ENCODE data around the gene MFF.

Gene MFF

DNA sequence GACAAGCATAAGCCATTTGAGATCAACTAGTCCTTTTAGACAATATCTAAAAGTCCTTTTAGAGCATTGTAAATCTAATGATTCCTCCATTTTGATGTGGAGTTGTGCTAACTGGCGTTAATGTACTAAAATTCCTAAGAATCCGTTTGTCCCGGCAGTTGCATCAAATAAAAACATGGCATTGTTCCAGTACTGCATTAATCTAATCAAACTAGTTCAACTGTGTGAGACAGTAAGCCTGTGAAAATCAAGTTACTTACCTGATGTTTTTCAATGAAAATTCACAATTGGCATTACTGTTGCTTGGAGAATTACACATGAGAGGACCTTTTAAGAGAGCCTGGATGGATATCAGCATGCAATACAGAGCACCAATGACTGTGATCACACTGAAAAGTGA is 40.8 kb downstream of the MFF start:
- TF ChIP-seq, protein P1, sequence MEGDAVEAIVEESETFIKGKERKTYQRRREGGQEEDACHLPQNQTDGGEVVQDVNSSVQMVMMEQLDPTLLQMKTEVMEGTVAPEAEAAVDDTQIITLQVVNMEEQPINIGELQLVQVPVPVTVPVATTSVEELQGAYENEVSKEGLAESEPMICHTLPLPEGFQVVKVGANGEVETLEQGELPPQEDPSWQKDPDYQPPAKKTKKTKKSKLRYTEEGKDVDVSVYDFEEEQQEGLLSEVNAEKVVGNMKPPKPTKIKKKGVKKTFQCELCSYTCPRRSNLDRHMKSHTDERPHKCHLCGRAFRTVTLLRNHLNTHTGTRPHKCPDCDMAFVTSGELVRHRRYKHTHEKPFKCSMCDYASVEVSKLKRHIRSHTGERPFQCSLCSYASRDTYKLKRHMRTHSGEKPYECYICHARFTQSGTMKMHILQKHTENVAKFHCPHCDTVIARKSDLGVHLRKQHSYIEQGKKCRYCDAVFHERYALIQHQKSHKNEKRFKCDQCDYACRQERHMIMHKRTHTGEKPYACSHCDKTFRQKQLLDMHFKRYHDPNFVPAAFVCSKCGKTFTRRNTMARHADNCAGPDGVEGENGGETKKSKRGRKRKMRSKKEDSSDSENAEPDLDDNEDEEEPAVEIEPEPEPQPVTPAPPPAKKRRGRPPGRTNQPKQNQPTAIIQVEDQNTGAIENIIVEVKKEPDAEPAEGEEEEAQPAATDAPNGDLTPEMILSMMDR (IDR thresholded peaks at IDR 0.05; ENCODE audit: borderline replicate concordance, insufficient read depth, low read depth, low read length) = no peak
- H3K4me3 ChIP-seq (ENCODE audit: low read depth, low read length) = no peak overlapping the region

DNA sequence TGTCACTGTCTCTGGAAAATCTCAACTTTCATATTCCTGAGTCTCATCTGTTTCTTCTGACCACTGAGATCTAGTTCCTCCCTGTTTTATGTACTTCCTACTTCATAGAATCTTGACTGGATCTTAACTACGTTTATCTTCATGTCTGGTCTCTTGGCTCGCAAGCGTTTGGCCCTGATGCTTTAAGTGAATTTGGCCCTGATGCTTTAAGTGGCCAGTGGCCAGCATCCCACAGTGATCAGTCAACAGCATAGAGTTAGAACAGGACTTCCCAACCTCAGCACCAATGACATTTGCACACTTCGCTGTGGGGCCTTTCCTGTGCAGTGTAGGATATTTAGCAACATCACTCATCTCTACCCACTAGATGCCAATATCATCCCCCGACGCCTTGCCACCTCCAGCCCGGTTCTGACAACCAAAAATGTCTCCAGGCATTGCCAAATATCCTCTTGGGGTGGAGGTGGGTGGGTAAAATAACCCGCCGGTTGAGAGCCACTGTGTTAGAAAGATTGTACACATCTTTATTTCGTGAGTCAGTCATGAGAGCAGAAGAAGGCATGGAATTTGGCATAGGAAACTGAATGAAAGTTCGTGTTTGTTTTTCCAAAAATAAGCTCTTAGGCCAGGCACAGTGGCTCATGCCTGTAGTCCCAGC is 41.8 kb downstream of the MFF start:
- no peak overlapping the region for H3K4me3 ChIP-seq (ENCODE audit: low read depth, low read length)
- TF ChIP-seq, protein P1 (IDR thresholded peaks at IDR 0.05; ENCODE audit: borderline replicate concordance, insufficient read depth, low read depth, low read length) = no peak

DNA sequence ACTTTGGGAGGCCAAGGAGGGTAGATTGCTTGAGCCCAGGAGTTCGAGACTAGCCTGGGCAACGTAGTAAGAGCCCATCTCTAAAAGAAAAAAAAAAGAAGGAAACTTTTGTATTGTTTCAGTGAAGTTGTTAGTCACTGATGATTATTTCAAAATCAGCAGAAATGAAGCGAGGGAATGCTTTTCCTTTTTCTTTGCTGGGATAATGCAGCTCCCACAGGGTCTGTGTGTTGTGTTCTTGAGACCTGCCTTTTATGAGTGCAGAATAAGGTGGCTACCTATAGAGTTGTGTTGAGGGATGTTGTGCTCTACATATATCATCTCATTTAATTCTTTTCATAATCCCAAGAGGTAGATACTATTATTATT is 42.4 kb downstream of the MFF start:
- TF ChIP-seq, protein P1 (IDR thresholded peaks at IDR 0.05; ENCODE audit: borderline replicate concordance, insufficient read depth, low read depth, low read length) = no peak
- H3K4me3 ChIP-seq (ENCODE audit: low read depth, low read length) = no peak overlapping the region

DNA sequence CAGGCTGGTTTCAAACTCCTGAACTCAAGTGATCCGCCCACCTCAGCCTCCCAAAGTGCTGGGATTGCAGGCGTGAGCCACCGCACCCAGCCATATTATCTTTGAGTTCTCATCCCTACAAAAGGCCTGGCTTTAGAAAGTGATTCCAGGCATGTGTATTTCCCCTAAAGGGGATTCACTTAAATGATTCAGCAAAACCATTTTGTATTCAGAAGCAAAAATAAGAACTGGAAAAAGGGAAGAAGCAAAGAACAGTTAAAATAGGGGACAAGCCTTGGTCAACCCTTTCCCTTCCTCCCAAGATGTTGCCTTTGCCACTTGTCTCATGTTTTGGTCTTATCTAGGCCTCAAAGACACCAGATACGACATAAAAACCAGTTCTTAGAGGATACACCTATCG is 43.5 kb downstream of the MFF start:
- no peak overlapping the region for H3K4me3 ChIP-seq (ENCODE audit: low read depth, low read length)
- TF ChIP-seq, protein P1 (IDR thresholded peaks at IDR 0.05; ENCODE audit: borderline replicate concordance, insufficient read depth, low read depth, low read length) = no peak

DNA sequence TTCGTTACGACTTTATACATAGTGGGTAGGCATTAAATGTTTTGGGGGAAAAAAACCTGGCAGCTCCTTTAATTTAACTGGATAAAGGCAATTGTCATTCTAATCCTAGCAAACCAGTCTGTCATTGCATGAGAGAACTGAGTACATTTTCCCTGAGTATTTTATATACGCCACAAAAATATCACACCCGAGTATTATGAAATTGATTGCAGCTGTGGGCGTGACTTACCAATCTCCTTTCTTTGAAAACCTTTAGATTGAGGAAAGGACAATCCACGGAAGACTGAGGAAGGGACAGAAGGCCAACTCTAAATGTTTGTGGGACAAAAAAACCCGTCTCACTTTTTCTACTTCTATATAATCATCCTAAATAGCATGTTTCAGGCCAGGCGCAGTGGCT is 45.0 kb downstream of the MFF start:
- TF ChIP-seq, protein P1 (IDR thresholded peaks at IDR 0.05; ENCODE audit: borderline replicate concordance, insufficient read depth, low read depth, low read length) = no peak
- H3K4me3 ChIP-seq (ENCODE audit: low read depth, low read length) = no peak overlapping the region

DNA sequence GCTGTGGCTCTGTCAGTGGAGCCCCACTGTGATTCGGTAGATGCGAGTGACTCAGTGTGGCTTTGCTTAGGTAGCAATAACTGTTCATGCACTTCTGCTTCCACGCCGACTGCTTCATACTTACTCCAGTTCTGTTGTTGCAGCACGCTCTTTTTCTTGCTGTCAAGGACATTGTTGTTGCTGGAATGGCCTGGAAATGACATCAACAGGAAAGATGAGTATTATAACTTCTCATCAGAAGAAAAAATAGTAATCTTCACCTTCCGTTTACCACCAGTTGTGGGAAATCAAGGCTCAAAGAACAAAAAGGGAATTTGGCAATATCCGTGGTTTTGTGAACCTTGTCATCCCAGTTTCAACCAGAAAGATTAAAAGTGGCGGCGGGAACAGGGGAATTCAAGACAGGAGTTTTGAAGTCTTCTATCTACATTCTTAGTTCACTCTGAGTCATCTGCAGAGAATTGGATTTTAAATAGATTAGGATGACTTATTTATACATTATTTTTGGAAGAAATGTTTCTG is 45.8 kb downstream of the MFF start:
- TF ChIP-seq, protein P1 (IDR thresholded peaks at IDR 0.05; ENCODE audit: borderline replicate concordance, insufficient read depth, low read depth, low read length) = no peak
- no peak overlapping the region for H3K4me3 ChIP-seq (ENCODE audit: low read depth, low read length)

DNA sequence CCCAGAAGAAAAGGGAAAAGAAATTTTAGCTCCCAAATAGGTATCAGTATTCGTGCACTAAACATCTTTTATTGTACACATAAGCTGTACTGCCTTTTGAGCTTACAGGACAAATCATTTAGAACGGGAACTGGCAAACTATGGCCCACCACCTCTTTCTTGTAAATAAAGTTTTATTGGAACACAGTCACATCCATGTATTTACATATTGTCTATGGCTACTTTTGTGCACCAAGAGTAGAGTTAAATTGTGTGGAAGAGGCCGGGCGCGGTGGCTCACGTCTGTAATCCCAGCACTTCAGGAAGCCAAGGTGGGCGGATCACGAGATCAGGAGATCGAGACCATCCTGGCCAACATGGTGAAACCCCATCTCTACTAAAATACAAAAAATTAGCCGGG is 48.3 kb downstream of the MFF start:
- no peak overlapping the region for H3K4me3 ChIP-seq (ENCODE audit: low read depth, low read length)
- TF ChIP-seq, protein P1 (IDR thresholded peaks at IDR 0.05; ENCODE audit: borderline replicate concordance, insufficient read depth, low read depth, low read length) = no peak
